Left lung (tissue), 10 donors: ENCODE data around the gene NUAK1. TPM values are rescaled to one million over a fixed set of nuclear protein-coding genes. Genes with fewer than 3 reads are reported as not detected.

Source experiments
- ATAC-seq: fragments of 200-7000 bp; cut with Tn5 transposase; one replicate; pipeline ENCODE4 v1.9.1; 2020; ENCODE audit warnings: moderate library complexity
- DNase-seq, 4 donors: peaks; one replicate each; pipeline ENCODE4 v3.0.0-alpha.2; 2013 to 2020
- H3K27ac ChIP-seq, 2 donors: fragments of 200-600 bp; sonication (generic) in 1 of 2; one replicate each; pipeline versions ENCODE4 v1.5.0 to v1.8.0; 2020 to 2021
- H3K27me3 ChIP-seq, 2 donors: fragments of 200-600 bp; sonication (generic) in 1 of 2; one replicate each; pipeline versions ENCODE4 v1.5.0 to v1.8.0; 2020 to 2021
- H3K36me3 ChIP-seq, 2 donors: fragments of 200-600 bp; sonication (generic) in 1 of 2; one replicate each; pipeline versions ENCODE4 v1.5.0 to v1.8.0; 2020 to 2021
- H3K4me1 ChIP-seq, 2 donors: fragments of 200-600 bp; one replicate each; pipeline ENCODE4 v1.8.0; 2021
- H3K4me3 ChIP-seq, 2 donors: fragments of 200-600 bp; sonication (generic) in 1 of 2; one replicate each; pipeline versions ENCODE4 v1.5.0 to v1.8.0; 2020 to 2021; ENCODE audit warnings: mild to moderate bottlenecking in 1 of 2
- H3K9me3 ChIP-seq, 2 donors: fragments of 200-600 bp; sonication (generic) in 1 of 2; one replicate each; pipeline versions ENCODE4 v1.5.0 to v1.8.0; 2020 to 2021
- CTCF ChIP-seq, 2 donors: fragments of 200-600 bp; sonication (generic) in 1 of 2; IDR thresholded peaks; one replicate each; pipeline versions ENCODE4 v1.5.0 to v1.8.0; 2021; ENCODE audit warnings: antibody characterized with exemption in 2 of 2
- intact Hi-C, 2 donors: fragments of 100-400 bp; cut with DNase I; formaldehyde crosslinking; loops; one replicate each; pipeline versions ENCODE4 v1.11.2 to v1.14.2; 2022
- polyA plus RNA-seq, 6 donors: library from polyadenylated mRNA; unstranded; fragments of 120-200 nt; gene quantifications; one replicate each; pipeline ENCODE4 v1.2.1, GENCODE V29; 2013; ENCODE audit not compliant: insufficient read length in 6 of 6
- total RNA-seq, 2 donors: library from RNA; stranded (reverse); fragmentation: NEBNext Ultra II Directional; extraction: Animal tissue kit (Norgen Biotek cat#: 25700); gene quantifications; one replicate each; pipeline ENCODE4 v1.2.1, GENCODE V29; 2021
- donor health status: DM: no; HTN: yes; CAD: no.
- donor health status: DM: no; HTN: no; CAD: no.

NUAK1 gene
- total and polyA plus RNA-seq, 8 donors, result 6.5 to 11.7 (median 8.1) TPM

- no peaks in the 10 kb centered on the region for H3K27me3 ChIP-seq
- no peak for TF ChIP-seq CTCF (IDR thresholded peaks at IDR 0.05)
- H3K9me3 ChIP-seq, result no peaks in the 10 kb centered on the region
- ATAC-seq (no peak), DNase-seq (no peak)
- intact Hi-C loops, result no loop called here
- peak overlapping the region; percentile 1 to 59 for H3K27ac ChIP-seq
- H3K4me1 ChIP-seq, result peaks cover 17 to 25% of the 10 kb centered on the region in 2 donors
- H3K4me3 ChIP-seq, result no peak overlapping the region
- no peaks in the 10 kb centered on the region for H3K36me3 ChIP-seq
Measured at GRCh38 chr12:106113042-106113441, 25.7 kb downstream of the NUAK1 start.

GRCh38 chr12:106112145-106112821 lies 26.5 kb downstream of the NUAK1 start:
- H3K27ac ChIP-seq, result no peak overlapping the region
- ATAC-seq (no peak), DNase-seq (no peak)

GRCh38 chr12:106110626-106111300 lies 28.0 kb downstream of the NUAK1 start:
- no peak for ATAC-seq
- Histone ChIP-seq H3K36me3 (no peaks in the 10 kb centered on the region), H3K4me1 (peaks cover 27 to 38% of the 10 kb centered on the region in 2 donors), H3K27ac (no peak overlapping the region), H3K4me3 (no peak overlapping the region), H3K27me3 (no peaks in the 10 kb centered on the region), H3K9me3 (no peaks in the 10 kb centered on the region)
- no peak for DNase-seq
- TF ChIP-seq CTCF (IDR thresholded peaks at IDR 0.05), result no peak
- intact Hi-C loops, result no loop called here

More at GRCh38 chr12:106112145-106112821, 26.5 kb downstream of the NUAK1 start:
- no peaks in the 10 kb centered on the region for H3K27me3 ChIP-seq
- no peak overlapping the region for H3K4me3 ChIP-seq
- no peaks in the 10 kb centered on the region for H3K9me3 ChIP-seq
- TF ChIP-seq CTCF (IDR thresholded peaks at IDR 0.05), result no peak
- no peaks in the 10 kb centered on the region for H3K36me3 ChIP-seq
- intact Hi-C loops, result no loop called here
- peaks cover 23 to 31% of the 10 kb centered on the region in 2 donors for H3K4me1 ChIP-seq

GRCh38 chr12:106109168-106109910 lies 29.4 kb downstream of the NUAK1 start:
- no peak for TF ChIP-seq CTCF (IDR thresholded peaks at IDR 0.05)
- Histone ChIP-seq H3K36me3 (no peaks in the 10 kb centered on the region), H3K27me3 (no peaks in the 10 kb centered on the region), H3K4me1 (peaks cover 27 to 34% of the 10 kb centered on the region in 2 donors), H3K27ac (peak overlapping the region in 1 of 2 donors; percentile 13), H3K4me3 (no peak overlapping the region), H3K9me3 (no peaks in the 10 kb centered on the region)
- ATAC-seq, result peak; percentile 43
- intact Hi-C loops, result no loop called here
- no peak for DNase-seq
